GM18867 (cell line): ENCODE results near the gene SLC30A1.
"Not testable (repeated sequence)": the region's sequence is repeated elsewhere in the genome, so short reads cannot be mapped to it uniquely, and the experiment has no call there.

Source experiments
- ATAC-seq: cut with Tn5 transposase; IDR thresholded peaks from one replicate; pipeline ENCODE4 v1.9.1; 2021; ENCODE audit warnings: mild to moderate bottlenecking, moderate library complexity; ENCODE audit not compliant: unreplicated experiment

Gene SLC30A1

GRCh38 chr1:211549092-211549711 is 29.8 kb downstream of the SLC30A1 start:
- ATAC-seq: no peak

- no peak for ATAC-seq
Observed at GRCh38 chr1:211548321-211549091, 30.5 kb downstream of the SLC30A1 start.

GRCh38 chr1:211547710-211548109 is 31.3 kb downstream of the SLC30A1 start:
- no peak for ATAC-seq

- no peak for ATAC-seq
Observed at GRCh38 chr1:211546543-211546942, 32.4 kb downstream of the SLC30A1 start.

- ATAC-seq: no peak
Observed at GRCh38 chr1:211543025-211543424, 35.9 kb downstream of the SLC30A1 start.

- no peak for ATAC-seq
Observed at GRCh38 chr1:211541720-211542477, 37.1 kb downstream of the SLC30A1 start.

GRCh38 chr1:211541278-211541677 is 37.7 kb downstream of the SLC30A1 start:
- ATAC-seq: no peak

- ATAC-seq: not testable (repeated sequence)
Observed at GRCh38 chr1:211540824-211541223, 38.1 kb downstream of the SLC30A1 start.

GRCh38 chr1:211538287-211538686 is 40.7 kb downstream of the SLC30A1 start:
- ATAC-seq: no peak

GRCh38 chr1:211537253-211537652 is 41.7 kb downstream of the SLC30A1 start:
- no peak for ATAC-seq

- ATAC-seq: no peak
Observed at GRCh38 chr1:211536606-211537005, 42.4 kb downstream of the SLC30A1 start.

GRCh38 chr1:211535346-211535745 is 43.6 kb downstream of the SLC30A1 start:
- ATAC-seq: no peak

GRCh38 chr1:211534545-211535291 is 44.2 kb downstream of the SLC30A1 start:
- ATAC-seq: no peak

GRCh38 chr1:211532088-211532444 is 46.9 kb downstream of the SLC30A1 start:
- no peak for ATAC-seq

- ATAC-seq: no peak
Observed at GRCh38 chr1:211531194-211532087, 47.5 kb downstream of the SLC30A1 start.

- no peak for ATAC-seq
Observed at GRCh38 chr1:211530102-211530501, 48.9 kb downstream of the SLC30A1 start.

- no peak for ATAC-seq
Observed at GRCh38 chr1:211529453-211529852, 49.5 kb downstream of the SLC30A1 start.

GRCh38 chr1:211529011-211529410 is 50.0 kb downstream of the SLC30A1 start:
- no peak for ATAC-seq

- no peak for ATAC-seq
Observed at GRCh38 chr1:211527888-211528287, 51.1 kb downstream of the SLC30A1 start.

- peak; percentile 76 for ATAC-seq
Observed at GRCh38 chr1:211527006-211527405, 52.0 kb downstream of the SLC30A1 start.
